Neural cell (in vitro differentiated cells): ENCODE measurements around the gene ZNF608. TPM values are rescaled to one million over a fixed set of nuclear protein-coding genes. Genes with fewer than 3 reads are reported as not detected.
A peak's percentile ranks its signal among the peaks of the same experiment; 100 is the strongest.

Source experiments
- H2AFZ ChIP-seq: fragments of 200-600, 300-800 bp; sonication (generic), shearing (Covaris generic); 2 replicates; pipeline ENCODE4 v1.6.0; 2014; ENCODE audit warnings: low read depth, mild to moderate bottlenecking, antibody characterized with exemption, low read length, moderate library complexity
- H3F3A ChIP-seq: fragments of 200-600 bp; shearing (Covaris generic); 2 replicates; pipeline ENCODE4 v1.6.1; 2016; ENCODE audit warnings: mild to moderate bottlenecking, moderate library complexity, mixed read lengths, antibody characterized with exemption, low read length; ENCODE audit not compliant: insufficient read depth, poor library complexity, severe bottlenecking
- H3K27ac ChIP-seq: fragments of 200-600, 300-800 bp; sonication (generic), shearing (Covaris generic); 2 replicates; pipeline ENCODE4 v1.5.1; 2014; ENCODE audit warnings: mild to moderate bottlenecking, low read length, moderate library complexity
- H3K27me3 ChIP-seq: fragments of 300-800, 200-600 bp; sonication (generic), shearing (Covaris generic); 2 replicates; pipeline ENCODE4 v1.6.0; 2014; ENCODE audit warnings: mild to moderate bottlenecking, low read depth, low read length, moderate library complexity; ENCODE audit not compliant: insufficient read depth
- H3K36me3 ChIP-seq: fragments of 300-800, 200-600 bp; sonication (generic), shearing (Covaris generic); 2 replicates; pipeline ENCODE4 v1.5.1; 2014; ENCODE audit warnings: mild to moderate bottlenecking, antibody characterized with exemption, low read length, moderate library complexity; ENCODE audit not compliant: insufficient read depth
- H3K4me2 ChIP-seq: fragments of 300-800, 200-600 bp; sonication (generic), shearing (Covaris generic); 2 replicates; pipeline ENCODE4 v1.6.0; 2014; ENCODE audit warnings: mild to moderate bottlenecking, low read length
- H3K4me3 ChIP-seq: fragments of 300-800, 200-600 bp; sonication (generic), shearing (Covaris generic); 2 replicates; pipeline ENCODE4 v1.5.1; 2014; ENCODE audit warnings: mild to moderate bottlenecking, low read length, moderate library complexity
- H3K79me2 ChIP-seq: fragments of 200-600 bp; shearing (Covaris generic); replicated peaks from 2 replicates; pipeline ENCODE4 v1.6.0; 2014; ENCODE audit warnings: mild to moderate bottlenecking, low read length, moderate library complexity; ENCODE audit not compliant: insufficient read depth
- H3K9ac ChIP-seq: fragments of 300-800, 200-600 bp; sonication (generic), shearing (Covaris generic); 2 replicates; pipeline ENCODE4 v1.6.1; 2016; ENCODE audit warnings: mild to moderate bottlenecking, low read length, mixed read lengths
- H3K9me2 ChIP-seq: fragments of 200-600 bp; shearing (Covaris generic); 2 replicates; pipeline ENCODE4 v1.6.1; 2016; ENCODE audit warnings: mild to moderate bottlenecking, low read length, mixed read lengths; ENCODE audit not compliant: insufficient read depth
- H3K9me3 ChIP-seq: fragments of 200-600, 300-800 bp; sonication (generic), shearing (Covaris generic); 2 replicates; pipeline ENCODE4 v1.6.1; 2016; ENCODE audit warnings: mild to moderate bottlenecking, mixed run types, low read length, moderate library complexity, mixed read lengths
- H4K20me1 ChIP-seq: fragments of 200-600 bp; shearing (Covaris generic); 2 replicates; pipeline ENCODE4 v1.6.1; 2016; ENCODE audit warnings: mild to moderate bottlenecking, mixed run types; ENCODE audit not compliant: insufficient read depth
- CTCF ChIP-seq: fragments of 450-650 bp; IDR thresholded peaks from 2 replicates; pipeline ENCODE4 v1.5.1; 2014; ENCODE audit warnings: antibody characterized with exemption, mild to moderate bottlenecking, moderate library complexity; ENCODE audit not compliant: poor library complexity, severe bottlenecking
- EP300 ChIP-seq: fragments of 450-650 bp; conservative IDR thresholded peaks from 2 replicates; pipeline ENCODE4 v1.6.1; 2014; ENCODE audit warnings: antibody characterized with exemption, mild to moderate bottlenecking, moderate library complexity; ENCODE audit not compliant: poor library complexity, severe bottlenecking
- EZH2 ChIP-seq: fragments of 200-600, 300-800 bp; shearing (Covaris generic), sonication (generic); IDR thresholded peaks from 2 replicates; pipeline ENCODE4 v1.6.1; 2014; ENCODE audit warnings: antibody characterized with exemption, low read length, borderline replicate concordance, mild to moderate bottlenecking; ENCODE audit not compliant: insufficient read depth, poor library complexity, severe bottlenecking
- MXI1 ChIP-seq: fragments of 450-650 bp; conservative IDR thresholded peaks from 2 replicates; pipeline ENCODE4 v1.6.1; 2014; ENCODE audit warnings: antibody characterized with exemption, mild to moderate bottlenecking; ENCODE audit not compliant: poor library complexity, severe bottlenecking
- POLR2AphosphoS5 ChIP-seq: IDR thresholded peaks from 2 replicates; pipeline ENCODE4 v1.6.1; 2012
- RAD21 ChIP-seq: fragments of 450-650 bp; conservative IDR thresholded peaks from 2 replicates; pipeline ENCODE4 v1.6.1; 2014; ENCODE audit warnings: antibody characterized with exemption, mild to moderate bottlenecking, moderate library complexity
- SMC3 ChIP-seq: fragments of 450-650 bp; conservative IDR thresholded peaks from 2 replicates; pipeline ENCODE4 v1.6.1; 2014; ENCODE audit warnings: antibody characterized with exemption, mild to moderate bottlenecking, moderate library complexity; ENCODE audit not compliant: poor library complexity
- TAF1 ChIP-seq: IDR thresholded peaks from 2 replicates; pipeline ENCODE4 v1.6.1; 2012; ENCODE audit warnings: low read depth
- polyA plus RNA-seq: library from polyadenylated mRNA; depleted of rRNA; stranded (reverse); fragments of >200 nt; gene quantifications from 2 replicates; pipeline ENCODE4 v1.2.3, GENCODE V29; 2014
- TF ChIP-seq, protein P1 (sequence below): IDR thresholded peaks from 2 replicates; pipeline ENCODE4 v1.6.1; 2012; ENCODE audit warnings: borderline replicate concordance

ZNF608 gene
- polyA plus RNA-seq, 1 donor from 2014 or later: 32.4 TPM

DNA sequence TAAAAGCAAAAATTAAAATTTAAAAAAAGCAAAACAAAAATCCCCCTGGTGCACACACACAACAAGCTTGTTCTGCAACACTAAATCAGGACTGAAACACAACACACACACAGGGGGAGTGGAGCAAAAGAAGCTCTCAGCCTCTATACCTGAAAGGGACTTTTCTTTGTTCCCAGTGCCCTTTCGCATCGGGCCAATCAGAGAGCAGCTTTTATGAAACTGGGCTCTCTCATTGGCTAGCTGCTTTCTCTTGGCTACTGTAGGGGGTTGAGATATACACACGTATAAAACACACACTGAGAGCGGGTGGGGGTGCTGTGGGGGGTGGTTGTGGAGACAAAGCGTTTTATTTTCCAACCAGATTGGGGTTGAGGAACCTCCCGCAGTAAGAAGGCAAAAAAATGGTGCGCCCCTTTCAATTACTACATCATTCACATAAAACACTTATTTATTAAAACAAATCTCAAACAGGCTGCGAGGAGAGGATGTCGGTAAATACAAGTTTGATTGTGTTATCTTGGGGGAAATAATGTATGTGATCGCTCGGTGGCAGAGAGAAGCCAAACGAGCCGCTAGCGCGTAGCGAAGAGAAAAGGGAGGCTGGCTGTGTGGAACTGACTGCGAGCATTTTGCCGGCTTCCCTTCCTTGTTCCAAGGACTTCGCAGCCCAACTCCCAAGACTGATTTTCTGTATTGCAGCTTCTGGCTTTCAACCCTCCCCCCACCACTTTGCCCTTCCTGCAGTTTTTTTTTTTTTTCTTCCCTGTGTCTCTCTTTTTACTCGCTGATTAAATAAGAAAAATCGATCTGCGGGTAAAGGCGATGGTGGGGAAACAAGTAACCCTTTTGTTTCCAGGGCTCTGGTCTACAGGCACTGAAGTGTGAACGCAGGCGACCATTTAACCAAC lies 2.5 kb upstream of the ZNF608 start:
- H3K4me2 ChIP-seq: peak overlapping the region; percentile 92
- H4K20me1 ChIP-seq: no peaks in the 10 kb centered on the region
- peaks cover 22% of the 10 kb centered on the region for H3K79me2 ChIP-seq
- peak overlapping the region; percentile 81 for H3K9ac ChIP-seq
- TF ChIP-seq MXI1 (no peak), EP300 (peak; percentile 68), EZH2 (no peak), POLR2AphosphoS5 (peak; percentile 82), TAF1 (peak; percentile 68), RAD21 (peak; percentile 80), CTCF (peak; percentile 44), SMC3 (peak; percentile 77)
- TF ChIP-seq, protein P1, sequence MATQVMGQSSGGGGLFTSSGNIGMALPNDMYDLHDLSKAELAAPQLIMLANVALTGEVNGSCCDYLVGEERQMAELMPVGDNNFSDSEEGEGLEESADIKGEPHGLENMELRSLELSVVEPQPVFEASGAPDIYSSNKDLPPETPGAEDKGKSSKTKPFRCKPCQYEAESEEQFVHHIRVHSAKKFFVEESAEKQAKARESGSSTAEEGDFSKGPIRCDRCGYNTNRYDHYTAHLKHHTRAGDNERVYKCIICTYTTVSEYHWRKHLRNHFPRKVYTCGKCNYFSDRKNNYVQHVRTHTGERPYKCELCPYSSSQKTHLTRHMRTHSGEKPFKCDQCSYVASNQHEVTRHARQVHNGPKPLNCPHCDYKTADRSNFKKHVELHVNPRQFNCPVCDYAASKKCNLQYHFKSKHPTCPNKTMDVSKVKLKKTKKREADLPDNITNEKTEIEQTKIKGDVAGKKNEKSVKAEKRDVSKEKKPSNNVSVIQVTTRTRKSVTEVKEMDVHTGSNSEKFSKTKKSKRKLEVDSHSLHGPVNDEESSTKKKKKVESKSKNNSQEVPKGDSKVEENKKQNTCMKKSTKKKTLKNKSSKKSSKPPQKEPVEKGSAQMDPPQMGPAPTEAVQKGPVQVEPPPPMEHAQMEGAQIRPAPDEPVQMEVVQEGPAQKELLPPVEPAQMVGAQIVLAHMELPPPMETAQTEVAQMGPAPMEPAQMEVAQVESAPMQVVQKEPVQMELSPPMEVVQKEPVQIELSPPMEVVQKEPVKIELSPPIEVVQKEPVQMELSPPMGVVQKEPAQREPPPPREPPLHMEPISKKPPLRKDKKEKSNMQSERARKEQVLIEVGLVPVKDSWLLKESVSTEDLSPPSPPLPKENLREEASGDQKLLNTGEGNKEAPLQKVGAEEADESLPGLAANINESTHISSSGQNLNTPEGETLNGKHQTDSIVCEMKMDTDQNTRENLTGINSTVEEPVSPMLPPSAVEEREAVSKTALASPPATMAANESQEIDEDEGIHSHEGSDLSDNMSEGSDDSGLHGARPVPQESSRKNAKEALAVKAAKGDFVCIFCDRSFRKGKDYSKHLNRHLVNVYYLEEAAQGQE: peak; percentile 75
- no peaks in the 10 kb centered on the region for H3K9me2 ChIP-seq
- peak overlapping the region; percentile 93 for H3K27ac ChIP-seq
- H3F3A ChIP-seq: peaks cover 10% of the 10 kb centered on the region
- no peaks in the 10 kb centered on the region for H3K27me3 ChIP-seq
- no peaks in the 10 kb centered on the region for H3K36me3 ChIP-seq
- no peaks in the 10 kb centered on the region for H3K9me3 ChIP-seq
- H3K4me3 ChIP-seq: peak overlapping the region; percentile 75
- peak overlapping the region; percentile 34 for H2AFZ ChIP-seq

GRCh38 chr5:124747791-124748686 lies 1.6 kb upstream of the ZNF608 start:
- H3K79me2 ChIP-seq: peaks cover 32% of the 10 kb centered on the region
- H3K27ac ChIP-seq: peak overlapping the region; percentile 93
- H3F3A ChIP-seq: peaks cover 10% of the 10 kb centered on the region

More at GRCh38 chr5:124747791-124748686, 1.6 kb upstream of the ZNF608 start:
- TF ChIP-seq RAD21 (peak; percentile 48), MXI1 (no peak)
- no peaks in the 10 kb centered on the region for H4K20me1 ChIP-seq
- peak overlapping the region; percentile 75 for H3K4me3 ChIP-seq
- H3K9ac ChIP-seq: peak overlapping the region; percentile 81
- H3K27me3 ChIP-seq: no peaks in the 10 kb centered on the region
- H2AFZ ChIP-seq: no peak overlapping the region
- H3K4me2 ChIP-seq: peak overlapping the region; percentile 60
- no peaks in the 10 kb centered on the region for H3K9me2 ChIP-seq
- no peaks in the 10 kb centered on the region for H3K36me3 ChIP-seq
- H3K9me3 ChIP-seq: no peaks in the 10 kb centered on the region
